ENCODE measurements around the gene APBB1.

- TF ChIP-seq CTCF (IDR thresholded peaks at IDR 0.05) (no peak), POLR2A (IDR thresholded peaks at IDR 0.05) (no peak)
Observed at GRCh38 chr11:6417907-6418556, 862 bp downstream of the APBB1 start.

Data from lower leg skin (tissue), 3 donors.